HepG2 (cell line): ENCODE measurements around the gene KLF13. TPM values are rescaled to one million over a fixed set of nuclear protein-coding genes. Genes with fewer than 3 reads are reported as not detected.
A peak's percentile ranks its signal among the peaks of the same experiment; 100 is the strongest.

Source experiments
- AKAP8 ChIP-seq: sonication (generic); formaldehyde crosslinking; IDR thresholded peaks from 2 replicates; pipeline ENCODE4 v1.5.1; 2020; ENCODE audit warnings: mild to moderate bottlenecking, missing genetic modification reagents
- CERS6 ChIP-seq: sonication (generic); formaldehyde crosslinking; IDR thresholded peaks from 2 replicates; pipeline ENCODE4 v1.5.0; 2020; ENCODE audit warnings: missing genetic modification reagents
- CREM ChIP-seq, 2 experiments: sonication (generic) in 1 of 2; formaldehyde crosslinking in 1 of 2; IDR thresholded peaks; 2 replicates each; pipeline versions ENCODE4 v1.4.0 to v1.6.1; 2016 to 2020; ENCODE audit warnings: antibody characterized with exemption in 1 of 2, mild to moderate bottlenecking in 1 of 2, missing genetic modification reagents in 1 of 2
- ELF4 ChIP-seq: sonication (generic); formaldehyde crosslinking; IDR thresholded peaks from 2 replicates; pipeline ENCODE4 v1.5.0; 2020; ENCODE audit warnings: missing genetic modification reagents, mild to moderate bottlenecking, moderate library complexity, borderline replicate concordance
- FOSL2 ChIP-seq: sonication (generic); formaldehyde crosslinking; IDR thresholded peaks from 2 replicates; pipeline ENCODE4 v1.4.0; 2020; ENCODE audit warnings: missing genetic modification reagents
- KLF6 ChIP-seq: IDR thresholded peaks from 2 replicates; pipeline ENCODE4 v1.8.0; 2016; ENCODE audit warnings: missing biosample characterization, missing genetic modification reagents
- NFE2L2 ChIP-seq: fragments of 150-350 bp; IDR thresholded peaks from 2 replicates; pipeline ENCODE4 v1.6.1; 2014; ENCODE audit warnings: low read length
- PTBP1 ChIP-seq: fragments of 200-400 bp; formaldehyde crosslinking; IDR thresholded peaks from 2 replicates; pipeline ENCODE4 v1.6.1; 2018; ENCODE audit warnings: low read length, low read depth; ENCODE audit not compliant: poor library complexity, severe bottlenecking
- RBM22 ChIP-seq: fragments of 200-400 bp; formaldehyde crosslinking; optimal IDR thresholded peaks from 2 replicates; pipeline ENCODE3; 2017; ENCODE audit warnings: mild to moderate bottlenecking, low read length, moderate library complexity
- SALL1 ChIP-seq: sonication (generic); formaldehyde crosslinking; IDR thresholded peaks from 2 replicates; pipeline ENCODE4 v1.8.0; 2022; ENCODE audit warnings: mild to moderate bottlenecking, missing genetic modification reagents
- SNAPC2 ChIP-seq: sonication (generic); formaldehyde crosslinking; IDR thresholded peaks from 2 replicates; pipeline ENCODE4 v1.8.1; 2022; ENCODE audit warnings: mild to moderate bottlenecking, missing genetic modification reagents
- SNRNP70 ChIP-seq: fragments of 200-400 bp; formaldehyde crosslinking; IDR thresholded peaks from 2 replicates; pipeline ENCODE4 v1.6.1; 2017; ENCODE audit warnings: mild to moderate bottlenecking, low read depth, low read length, moderate library complexity
- SRSF4 ChIP-seq: fragments of 200-400 bp; formaldehyde crosslinking; IDR thresholded peaks from one replicate; pipeline ENCODE4 v1.6.1; 2018; ENCODE audit warnings: mild to moderate bottlenecking, low read depth, low read length, moderate library complexity; ENCODE audit not compliant: poor library complexity, severe bottlenecking
- TEAD2 ChIP-seq: sonication (generic); formaldehyde crosslinking; IDR thresholded peaks from 2 replicates; pipeline ENCODE4 v1.9.0; 2021; ENCODE audit warnings: missing genetic modification reagents
- ZBTB46 ChIP-seq: sonication (generic); formaldehyde crosslinking; IDR thresholded peaks from 2 replicates; pipeline ENCODE4 v1.4.0; 2020; ENCODE audit warnings: mild to moderate bottlenecking, missing genetic modification reagents, borderline replicate concordance
- ZMYM2 ChIP-seq: sonication (generic); formaldehyde crosslinking; IDR thresholded peaks from 2 replicates; pipeline ENCODE4 v1.8.0; 2022; ENCODE audit warnings: mild to moderate bottlenecking, missing genetic modification reagents
- ZNF10 ChIP-seq: sonication (generic); formaldehyde crosslinking; IDR thresholded peaks from 2 replicates; pipeline ENCODE4 v1.4.0; 2020; ENCODE audit warnings: mild to moderate bottlenecking, low read depth, missing genetic modification reagents, borderline replicate concordance
- ZNF124 ChIP-seq: sonication (generic); formaldehyde crosslinking; IDR thresholded peaks from 2 replicates; pipeline ENCODE4 v1.4.0; 2020; ENCODE audit warnings: missing genetic modification reagents
- ZNF143 ChIP-seq: sonication (generic); formaldehyde crosslinking; IDR thresholded peaks from 2 replicates; pipeline ENCODE4 v1.4.0; 2020; ENCODE audit warnings: missing genetic modification reagents
- ZNF337 ChIP-seq: sonication (generic); formaldehyde crosslinking; IDR thresholded peaks from 2 replicates; pipeline ENCODE4 v1.5.1; 2020; ENCODE audit warnings: missing genetic modification reagents, low read depth, mild to moderate bottlenecking, borderline replicate concordance
- ZNF562 ChIP-seq: sonication (generic); formaldehyde crosslinking; IDR thresholded peaks from 2 replicates; pipeline ENCODE4 v1.8.0; 2022; ENCODE audit warnings: missing genetic modification reagents, borderline replicate concordance
- ZNF567 ChIP-seq: sonication (generic); formaldehyde crosslinking; IDR thresholded peaks from 2 replicates; pipeline ENCODE4 v1.8.1; 2023; ENCODE audit warnings: mild to moderate bottlenecking, missing genetic modification reagents, borderline replicate concordance
- ZNF598 ChIP-seq: sonication (generic); formaldehyde crosslinking; IDR thresholded peaks from 2 replicates; pipeline ENCODE4 v1.5.1; 2020; ENCODE audit warnings: mild to moderate bottlenecking, missing genetic modification reagents, borderline replicate concordance
- ZNF674 ChIP-seq: sonication (generic); formaldehyde crosslinking; IDR thresholded peaks from 2 replicates; pipeline ENCODE4 v1.5.0; 2020; ENCODE audit warnings: low read depth, mild to moderate bottlenecking, missing genetic modification reagents
- ZNF691 ChIP-seq: sonication (generic); formaldehyde crosslinking; IDR thresholded peaks from 2 replicates; pipeline ENCODE4 v1.4.0; 2020; ENCODE audit warnings: missing genetic modification reagents, low read depth, mild to moderate bottlenecking, borderline replicate concordance
- ZNF777 ChIP-seq: sonication (generic); formaldehyde crosslinking; IDR thresholded peaks from 2 replicates; pipeline ENCODE4 v1.4.0; 2020; ENCODE audit warnings: missing genetic modification reagents
- ZNF780A ChIP-seq: sonication (generic); formaldehyde crosslinking; IDR thresholded peaks from 2 replicates; pipeline ENCODE4 v1.8.0; 2022; ENCODE audit warnings: mild to moderate bottlenecking, missing genetic modification reagents, moderate library complexity
- polyA plus RNA-seq, 8 experiments: library from polyadenylated mRNA; depleted of rRNA in 3 of 8; stranded (reverse) in 7 of 8; unstranded in 1 of 8; fragments of >200 nt; fragmentation: Illumina TruSeq in 4 of 8; extraction: Trizol in 4 of 8; gene quantifications; 2 replicates each; pipeline versions ENCODE4 v1.2.1 to v1.2.3, GENCODE V29; 2011 to 2016; ENCODE audit warnings: low read depth in 4 of 8, missing spikeins in 1 of 8, mixed read lengths in 1 of 8; ENCODE audit not compliant: insufficient read depth in 1 of 8
- total RNA-seq, 5 experiments: library from RNA; depleted of rRNA; stranded (reverse); fragments of >200 nt; fragmentation: Illumina TruSeq; extraction: Trizol; gene quantifications; 2 replicates each; pipeline ENCODE4 v1.2.3, GENCODE V29; 2016; ENCODE audit warnings: low read depth in 1 of 5

The KLF13 gene
- total and polyA plus RNA-seq, 2 of the 13 experiments (the other 11 are each of a cell fraction or from before 2014, with no cell fraction given) = 16.8 to 25.1 TPM

- TF ChIP-seq CREM (IDR thresholded peaks at IDR 0.05) (peak; percentile 88), CREM (CRISPR knock-in tag; IDR thresholded peaks at IDR 0.05) (no peak), TEAD2 (CRISPR knock-in tag) (no peak), AKAP8 (CRISPR knock-in tag) (no peak), ZNF143 (CRISPR knock-in tag) (peak; percentile 24; the same call in 1 of the 2 replicates), ZMYM2 (CRISPR knock-in tag) (peak; percentile 71), CERS6 (no peak), RBM22 (no peak), PTBP1 (no peak), SNRNP70 (no peak), ZNF674 (CRISPR knock-in tag) (no peak), ELF4 (CRISPR knock-in tag) (no peak), ZNF337 (CRISPR knock-in tag) (no peak), NFE2L2 (no peak), ZNF691 (peak; percentile 98), ZNF780A (no peak), KLF6 (peak; percentile 80; the same call in 1 of the 2 replicates), ZNF10 (CRISPR knock-in tag) (no peak), ZNF777 (CRISPR knock-in tag) (peak; percentile 62), SNAPC2 (CRISPR knock-in tag) (peak; percentile 49; the same call in 1 of the 2 replicates), FOSL2 (peak; percentile 85), ZNF124 (CRISPR knock-in tag) (peak; percentile 74; the same call in 1 of the 2 replicates), ZNF562 (CRISPR knock-in tag) (no peak), SRSF4 (no peak), ZNF567 (CRISPR knock-in tag) (peak; percentile 68; the same call in 1 of the 2 replicates), ZBTB46 (no peak), SALL1 (peak; percentile 100), ZNF598 (CRISPR knock-in tag) (0 out of 2 replicates have a peak, but pooled peaks have one; percentile 77)
These were observed 29.7 kb upstream of the KLF13 start (continued) for GRCh38 chr15:31296646-31297574.
